ENCODE data around the gene ACTA2. TPM values are rescaled to one million over a fixed set of nuclear protein-coding genes. Genes with fewer than 3 reads are reported as not detected.

ACTA2 gene
- total RNA-seq, 1 donor, result 855 TPM

GRCh38 chr10:88949051-88949450 is 3.5 kb downstream of the ACTA2 start:
- no peak overlapping the region for H3K27ac ChIP-seq (ENCODE audit: low read depth, low read length)
- no peak for TF ChIP-seq CTCF (IDR thresholded peaks at IDR 0.05; ENCODE audit: extremely low read depth, low read depth, low read length)
- H3K4me1 ChIP-seq (ENCODE audit: insufficient read depth, low read length), result peaks cover 45% of the 10 kb centered on the region
- H3K9me3 ChIP-seq (ENCODE audit: low read depth, low read length), result no peaks in the 10 kb centered on the region
- no peak overlapping the region for H2AFZ ChIP-seq (ENCODE audit: low read length)
- peak overlapping the region; percentile 8 for H3K4me2 ChIP-seq (ENCODE audit: insufficient read depth, low read length)
- no peak for DNase-seq (ENCODE audit: insufficient read length, low spot score, missing footprints)
- peaks cover 32% of the 10 kb centered on the region for H3K79me2 ChIP-seq (ENCODE audit: insufficient read depth, low read length)
- H3K36me3 ChIP-seq (ENCODE audit: insufficient read depth, low read length), result peaks cover 21% of the 10 kb centered on the region
- H4K20me1 ChIP-seq (ENCODE audit: insufficient read depth, low read length), result no peaks in the 10 kb centered on the region
- H3K27me3 ChIP-seq (ENCODE audit: insufficient read depth, low read length), result no peaks in the 10 kb centered on the region
- peak overlapping the region; percentile 31 for H3K4me3 ChIP-seq (ENCODE audit: insufficient read depth, low read length)

- no peak overlapping the region for H3K27ac ChIP-seq (ENCODE audit: low read depth, low read length)
- H3K4me3 ChIP-seq (ENCODE audit: insufficient read depth, low read length), result no peak overlapping the region
- no peaks in the 10 kb centered on the region for H4K20me1 ChIP-seq (ENCODE audit: insufficient read depth, low read length)
- no peak overlapping the region for H3K4me2 ChIP-seq (ENCODE audit: insufficient read depth, low read length)
- peaks cover 39% of the 10 kb centered on the region for H3K36me3 ChIP-seq (ENCODE audit: insufficient read depth, low read length)
- H3K9me3 ChIP-seq (ENCODE audit: low read depth, low read length), result no peaks in the 10 kb centered on the region
- H3K27me3 ChIP-seq (ENCODE audit: insufficient read depth, low read length), result no peaks in the 10 kb centered on the region
- DNase-seq (ENCODE audit: insufficient read length, low spot score, missing footprints), result no peak
- peaks cover 32% of the 10 kb centered on the region for H3K79me2 ChIP-seq (ENCODE audit: insufficient read depth, low read length)
- no peak overlapping the region for H2AFZ ChIP-seq (ENCODE audit: low read length)
- peaks cover 29% of the 10 kb centered on the region for H3K4me1 ChIP-seq (ENCODE audit: insufficient read depth, low read length)
- no peak for TF ChIP-seq CTCF (IDR thresholded peaks at IDR 0.05; ENCODE audit: extremely low read depth, low read depth, low read length)
These were observed 5.5 kb downstream of the ACTA2 start for GRCh38 chr10:88946965-88947590.

GRCh38 chr10:88946200-88946599 is 6.4 kb downstream of the ACTA2 start:
- TF ChIP-seq CTCF (IDR thresholded peaks at IDR 0.05; ENCODE audit: extremely low read depth, low read depth, low read length), result no peak
- no peaks in the 10 kb centered on the region for H4K20me1 ChIP-seq (ENCODE audit: insufficient read depth, low read length)
- H3K79me2 ChIP-seq (ENCODE audit: insufficient read depth, low read length), result peaks cover 32% of the 10 kb centered on the region
- H3K27me3 ChIP-seq (ENCODE audit: insufficient read depth, low read length), result no peaks in the 10 kb centered on the region
- no peak for DNase-seq (ENCODE audit: insufficient read length, low spot score, missing footprints)
- peaks cover 48% of the 10 kb centered on the region for H3K36me3 ChIP-seq (ENCODE audit: insufficient read depth, low read length)
- H2AFZ ChIP-seq (ENCODE audit: low read length), result no peak overlapping the region
- no peak overlapping the region for H3K4me2 ChIP-seq (ENCODE audit: insufficient read depth, low read length)
- peaks cover 22% of the 10 kb centered on the region for H3K4me1 ChIP-seq (ENCODE audit: insufficient read depth, low read length)
- H3K9me3 ChIP-seq (ENCODE audit: low read depth, low read length), result no peaks in the 10 kb centered on the region
- no peak overlapping the region for H3K4me3 ChIP-seq (ENCODE audit: insufficient read depth, low read length)
- H3K27ac ChIP-seq (ENCODE audit: low read depth, low read length), result no peak overlapping the region

- Histone ChIP-seq H3K4me2 (ENCODE audit: insufficient read depth, low read length) (no peak overlapping the region), H3K36me3 (ENCODE audit: insufficient read depth, low read length) (peaks cover 61% of the 10 kb centered on the region), H2AFZ (ENCODE audit: low read length) (no peak overlapping the region), H3K79me2 (ENCODE audit: insufficient read depth, low read length) (peaks cover 18% of the 10 kb centered on the region), H3K4me3 (ENCODE audit: insufficient read depth, low read length) (no peak overlapping the region), H3K4me1 (ENCODE audit: insufficient read depth, low read length) (peaks cover 8% of the 10 kb centered on the region), H4K20me1 (ENCODE audit: insufficient read depth, low read length) (no peaks in the 10 kb centered on the region), H3K27ac (ENCODE audit: low read depth, low read length) (no peak overlapping the region), H3K27me3 (ENCODE audit: insufficient read depth, low read length) (no peaks in the 10 kb centered on the region), H3K9me3 (ENCODE audit: low read depth, low read length) (no peaks in the 10 kb centered on the region)
- TF ChIP-seq CTCF (IDR thresholded peaks at IDR 0.05; ENCODE audit: extremely low read depth, low read depth, low read length), result no peak
- DNase-seq (ENCODE audit: insufficient read length, low spot score, missing footprints), result no peak
These were observed 7.8 kb downstream of the ACTA2 start for GRCh38 chr10:88944813-88945212.
